GM12801 (cell line): Measurements from ENCODE around the gene JAKMIP1.

Experiments used
- TF ChIP-seq, protein P1 (sequence below): IDR thresholded peaks from one replicate; pipeline ENCODE4 v1.5.1; 2011; ENCODE audit warnings: control low read depth; ENCODE audit not compliant: insufficient read length; ENCODE audit errors: extremely low read depth

The JAKMIP1 gene

DNA sequence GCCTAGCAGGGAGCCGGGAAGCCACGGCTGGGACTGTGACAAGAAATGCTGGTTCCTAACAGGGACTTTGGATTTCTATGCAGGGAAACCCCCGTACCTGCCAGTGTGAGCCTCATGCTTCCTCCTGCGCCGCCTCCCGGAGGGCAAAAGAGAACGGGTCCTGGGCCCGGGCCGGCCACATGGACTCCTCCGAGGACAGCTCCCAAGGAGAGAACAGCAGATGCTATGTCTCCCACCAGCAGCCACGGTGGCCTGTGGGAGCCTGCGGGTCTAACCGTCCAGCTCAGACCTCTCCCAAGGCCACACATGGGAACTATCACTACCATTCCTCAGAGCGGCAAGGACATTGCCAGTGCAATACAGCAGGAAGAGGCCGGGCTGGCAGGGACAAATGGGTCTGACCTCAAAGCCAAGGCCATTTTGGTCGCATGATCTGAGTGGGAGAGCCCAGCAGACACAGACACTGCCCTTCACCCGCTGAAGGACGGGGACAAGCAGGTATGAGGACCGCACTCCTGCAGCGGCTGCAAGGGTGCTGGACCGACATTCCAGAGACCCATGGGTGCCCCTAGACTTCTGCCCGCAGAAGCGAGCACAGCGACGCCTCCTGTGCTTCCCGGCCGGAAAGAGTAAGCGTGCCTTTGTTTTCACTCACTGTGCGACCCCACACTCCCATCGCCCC is 177.6 kb downstream of the JAKMIP1 start:
- TF ChIP-seq, protein P1, sequence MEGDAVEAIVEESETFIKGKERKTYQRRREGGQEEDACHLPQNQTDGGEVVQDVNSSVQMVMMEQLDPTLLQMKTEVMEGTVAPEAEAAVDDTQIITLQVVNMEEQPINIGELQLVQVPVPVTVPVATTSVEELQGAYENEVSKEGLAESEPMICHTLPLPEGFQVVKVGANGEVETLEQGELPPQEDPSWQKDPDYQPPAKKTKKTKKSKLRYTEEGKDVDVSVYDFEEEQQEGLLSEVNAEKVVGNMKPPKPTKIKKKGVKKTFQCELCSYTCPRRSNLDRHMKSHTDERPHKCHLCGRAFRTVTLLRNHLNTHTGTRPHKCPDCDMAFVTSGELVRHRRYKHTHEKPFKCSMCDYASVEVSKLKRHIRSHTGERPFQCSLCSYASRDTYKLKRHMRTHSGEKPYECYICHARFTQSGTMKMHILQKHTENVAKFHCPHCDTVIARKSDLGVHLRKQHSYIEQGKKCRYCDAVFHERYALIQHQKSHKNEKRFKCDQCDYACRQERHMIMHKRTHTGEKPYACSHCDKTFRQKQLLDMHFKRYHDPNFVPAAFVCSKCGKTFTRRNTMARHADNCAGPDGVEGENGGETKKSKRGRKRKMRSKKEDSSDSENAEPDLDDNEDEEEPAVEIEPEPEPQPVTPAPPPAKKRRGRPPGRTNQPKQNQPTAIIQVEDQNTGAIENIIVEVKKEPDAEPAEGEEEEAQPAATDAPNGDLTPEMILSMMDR: no peak

DNA sequence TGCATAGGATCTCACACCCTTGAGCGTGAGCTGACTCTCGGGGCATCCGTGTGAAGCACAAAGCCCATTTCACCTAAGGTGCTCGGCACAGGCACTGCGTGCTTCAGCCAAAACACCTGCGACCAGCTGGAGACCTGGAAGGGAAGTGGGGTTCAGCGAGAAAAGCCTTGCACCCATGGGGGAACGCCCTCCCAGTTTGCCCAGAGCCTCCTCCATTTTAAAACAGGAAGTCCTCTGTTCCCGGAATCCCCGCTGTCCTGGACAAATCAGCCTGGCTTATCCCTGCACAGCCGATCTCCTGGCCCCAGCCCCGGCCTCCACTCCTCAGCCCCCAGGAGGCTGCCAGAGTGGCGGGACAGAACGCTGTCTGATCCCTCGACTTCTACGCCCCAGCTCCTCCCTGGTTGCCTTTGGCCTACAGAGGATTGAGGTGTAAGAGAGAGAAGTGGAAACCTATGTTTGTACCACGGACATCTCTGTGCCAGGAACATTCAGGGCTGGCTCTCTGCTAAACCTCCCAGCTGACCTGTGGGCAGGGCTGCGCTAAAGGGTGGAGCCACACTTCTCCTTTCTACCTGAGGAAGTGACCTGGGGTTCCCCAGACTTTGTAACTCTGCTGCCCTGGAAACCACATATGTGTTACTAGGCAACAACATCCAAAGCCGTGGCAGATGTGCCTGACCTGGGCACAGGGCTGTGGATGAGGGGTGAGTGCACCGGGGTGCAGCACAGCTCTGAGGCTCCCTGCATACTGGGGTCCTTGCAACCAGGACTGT is 178.3 kb downstream of the JAKMIP1 start:
- TF ChIP-seq, protein P1: no peak

DNA sequence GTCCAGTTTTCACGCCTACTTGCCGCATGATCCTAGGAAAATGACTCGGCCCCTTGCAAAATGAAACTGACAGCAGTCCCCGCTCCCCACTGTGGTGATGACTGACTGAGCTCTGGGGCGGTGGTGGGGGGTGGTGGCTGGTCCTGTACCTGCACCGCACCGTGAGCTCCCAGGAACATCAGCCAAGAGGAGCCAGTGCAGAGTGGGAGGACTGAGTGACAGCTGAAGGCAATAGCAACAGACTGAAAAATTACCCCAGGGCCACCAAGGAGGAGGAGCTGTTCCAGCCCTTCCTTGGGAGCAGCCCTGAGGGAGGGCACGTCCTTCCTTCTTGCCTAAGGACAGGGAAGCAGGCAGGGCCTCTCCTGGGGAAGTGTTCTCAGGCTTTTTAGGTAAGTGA is 179.7 kb downstream of the JAKMIP1 start:
- TF ChIP-seq, protein P1: no peak

DNA sequence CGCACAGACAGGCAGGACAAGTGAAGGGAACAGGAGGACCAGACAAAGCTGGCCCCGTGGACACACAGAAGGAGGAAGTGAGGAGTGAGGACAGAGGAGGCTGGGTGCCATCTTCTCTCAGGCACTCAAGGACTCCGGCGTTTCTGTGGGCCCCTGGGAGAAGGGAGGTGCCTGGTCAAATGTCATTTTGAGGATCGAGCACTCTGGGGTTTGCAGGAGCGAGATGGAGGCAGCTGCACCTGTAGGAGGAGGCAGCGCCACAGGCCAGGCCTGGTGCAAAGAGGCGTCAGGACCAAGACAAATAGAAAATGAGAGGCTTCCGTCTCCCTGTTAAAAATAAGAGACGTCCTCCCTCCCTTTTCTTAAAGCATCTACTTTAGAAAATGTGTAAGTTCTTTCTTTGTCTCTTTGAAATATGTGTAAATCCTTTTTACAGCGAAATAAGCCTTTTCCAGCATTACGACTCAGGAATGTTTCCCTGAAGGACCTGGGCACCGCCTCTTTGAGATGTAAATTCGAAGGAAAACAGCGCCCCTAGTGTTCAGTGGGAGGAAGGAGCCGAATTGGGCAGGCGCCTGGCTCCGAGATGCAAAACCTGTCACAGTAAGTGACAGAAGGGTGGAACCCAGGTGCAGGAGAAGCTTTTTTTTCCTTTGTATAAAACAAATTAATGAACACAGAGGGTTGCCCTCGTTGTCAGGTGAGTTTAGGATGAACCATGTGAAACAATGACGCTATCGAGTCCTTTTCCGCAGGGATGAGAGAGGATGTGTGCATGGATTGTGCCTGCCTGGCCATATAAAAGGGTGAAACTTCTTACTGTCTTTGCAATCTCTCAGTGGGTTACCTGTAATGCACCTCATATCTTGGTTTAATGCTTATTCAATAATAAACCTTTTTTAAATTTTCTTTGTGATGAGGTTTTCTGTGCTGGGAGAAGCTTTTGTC is 180.8 kb downstream of the JAKMIP1 start:
- TF ChIP-seq, protein P1: no peak

DNA sequence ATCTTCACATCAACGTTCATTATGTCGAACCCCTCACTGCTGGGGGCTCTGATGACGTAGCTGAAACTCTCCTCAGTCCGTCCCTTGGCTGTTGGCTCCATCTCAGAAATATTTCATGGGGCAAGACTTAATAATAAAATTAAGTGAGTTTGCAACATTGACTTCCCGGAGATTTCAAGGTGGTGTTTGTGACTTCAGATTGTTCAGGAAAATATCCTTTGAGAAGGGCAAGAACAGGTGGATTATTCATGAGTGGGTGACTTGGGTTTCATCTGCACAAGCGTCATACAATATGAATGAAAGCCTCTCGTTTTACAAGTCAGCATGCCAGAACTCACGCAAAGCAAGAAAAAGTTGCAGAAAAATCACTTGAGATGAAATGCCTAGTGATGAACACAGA is 182.0 kb downstream of the JAKMIP1 start, which contains the start of gene C4orf50:
Gene C4orf50 (minus strand): TSS at position 101 of the 400 bp plus-strand sequence.
- TF ChIP-seq, protein P1: no peak

DNA sequence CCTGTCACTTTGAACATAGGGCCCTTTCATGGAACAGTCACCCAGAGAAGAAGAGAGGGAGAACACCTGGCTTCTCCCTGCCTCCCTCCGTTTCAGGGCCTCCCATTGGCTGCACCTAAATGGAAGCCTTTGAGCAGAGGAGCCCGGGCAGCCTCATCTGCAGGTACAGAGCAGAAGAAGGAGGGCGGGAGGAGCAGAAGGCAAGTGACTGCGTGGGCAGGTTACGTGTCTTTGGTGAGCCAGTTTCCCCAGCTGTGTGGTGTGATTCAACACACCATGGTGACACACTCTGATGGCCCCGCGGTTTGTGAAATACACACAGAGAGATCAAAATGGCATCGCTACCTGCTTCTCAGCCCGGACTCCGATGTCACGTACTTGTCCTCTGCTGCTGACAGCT is 182.5 kb downstream of the JAKMIP1 start:
- TF ChIP-seq, protein P1: no peak

DNA sequence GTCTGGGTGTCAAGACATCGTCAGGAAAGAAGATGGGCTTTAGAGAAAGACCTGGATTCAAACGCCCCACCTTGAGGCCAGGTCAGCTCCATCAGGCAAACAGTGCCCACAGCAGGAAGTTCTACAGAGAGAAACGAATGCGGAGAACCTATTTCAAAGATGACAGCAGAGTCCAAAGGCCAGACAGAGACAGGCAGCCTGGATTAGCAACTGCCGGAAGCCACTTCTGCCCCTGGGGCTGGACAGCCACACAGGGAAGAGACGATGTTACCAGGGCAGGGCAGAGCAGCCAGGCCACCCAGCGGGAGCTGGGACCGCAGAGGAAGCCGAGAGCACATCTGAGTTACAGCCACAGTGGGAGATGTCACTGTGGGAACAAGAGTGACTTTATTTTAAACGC is 183.3 kb downstream of the JAKMIP1 start:
- TF ChIP-seq, protein P1: no peak
